ENCODE results near the gene EFR3B. TPM values are rescaled to one million over a fixed set of nuclear protein-coding genes. Genes with fewer than 3 reads are reported as not detected.
"Not testable (repeated sequence)": the region's sequence is repeated elsewhere in the genome, so short reads cannot be mapped to it uniquely, and the experiment has no call there.

Gene EFR3B
- total RNA-seq, 2 experiments from 2014 or later: 0.16 to 0.23 TPM

DNA sequence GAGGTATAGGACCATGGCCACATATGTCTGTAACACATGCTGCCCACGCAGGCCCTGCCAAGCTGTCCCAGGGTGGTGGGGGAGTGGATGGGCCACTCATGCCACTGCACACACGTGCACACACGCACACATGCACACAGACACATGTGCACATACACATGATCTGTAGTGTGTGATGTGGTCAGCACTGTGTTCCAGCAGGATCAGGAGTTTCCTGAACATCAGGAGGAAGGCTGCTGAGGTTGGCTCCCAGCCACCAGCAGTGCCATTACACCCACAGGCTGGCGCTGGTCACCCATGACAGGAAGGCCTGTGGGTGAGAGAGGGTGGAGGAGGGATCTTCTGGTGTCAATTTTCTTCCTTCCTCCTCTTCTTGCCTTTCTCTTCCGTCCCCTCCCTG lies 81.8 kb downstream of the EFR3B start:
- TF ChIP-seq, protein P1, sequence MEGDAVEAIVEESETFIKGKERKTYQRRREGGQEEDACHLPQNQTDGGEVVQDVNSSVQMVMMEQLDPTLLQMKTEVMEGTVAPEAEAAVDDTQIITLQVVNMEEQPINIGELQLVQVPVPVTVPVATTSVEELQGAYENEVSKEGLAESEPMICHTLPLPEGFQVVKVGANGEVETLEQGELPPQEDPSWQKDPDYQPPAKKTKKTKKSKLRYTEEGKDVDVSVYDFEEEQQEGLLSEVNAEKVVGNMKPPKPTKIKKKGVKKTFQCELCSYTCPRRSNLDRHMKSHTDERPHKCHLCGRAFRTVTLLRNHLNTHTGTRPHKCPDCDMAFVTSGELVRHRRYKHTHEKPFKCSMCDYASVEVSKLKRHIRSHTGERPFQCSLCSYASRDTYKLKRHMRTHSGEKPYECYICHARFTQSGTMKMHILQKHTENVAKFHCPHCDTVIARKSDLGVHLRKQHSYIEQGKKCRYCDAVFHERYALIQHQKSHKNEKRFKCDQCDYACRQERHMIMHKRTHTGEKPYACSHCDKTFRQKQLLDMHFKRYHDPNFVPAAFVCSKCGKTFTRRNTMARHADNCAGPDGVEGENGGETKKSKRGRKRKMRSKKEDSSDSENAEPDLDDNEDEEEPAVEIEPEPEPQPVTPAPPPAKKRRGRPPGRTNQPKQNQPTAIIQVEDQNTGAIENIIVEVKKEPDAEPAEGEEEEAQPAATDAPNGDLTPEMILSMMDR (IDR thresholded peaks at IDR 0.05): no peak
- H3K4me3 Mint-ChIP-seq: no peak overlapping the region
- POLR2A ChIA-PET: no interaction called here
- no peaks in the 10 kb centered on the region for H3K36me3 Mint-ChIP-seq (ENCODE audit: low read depth)
- no peak for ATAC-seq
- H3K4me1 Mint-ChIP-seq (ENCODE audit: low read depth): no peaks in the 10 kb centered on the region
- peaks cover 4% of the 10 kb centered on the region for H3K27me3 Mint-ChIP-seq
- CTCF ChIA-PET: interaction anchor here (1.2 kb wide), 1 partner anchor 148 kb away, joined by 5 read pairs; no protein-coding TSS in a partner anchor
- no peak overlapping the region for H3K27ac Mint-ChIP-seq
- intact Hi-C loops (cut with micrococcal nuclease): no loop called here
- DNase-seq: no peak
- H3K9me3 Mint-ChIP-seq: no peaks in the 10 kb centered on the region

DNA sequence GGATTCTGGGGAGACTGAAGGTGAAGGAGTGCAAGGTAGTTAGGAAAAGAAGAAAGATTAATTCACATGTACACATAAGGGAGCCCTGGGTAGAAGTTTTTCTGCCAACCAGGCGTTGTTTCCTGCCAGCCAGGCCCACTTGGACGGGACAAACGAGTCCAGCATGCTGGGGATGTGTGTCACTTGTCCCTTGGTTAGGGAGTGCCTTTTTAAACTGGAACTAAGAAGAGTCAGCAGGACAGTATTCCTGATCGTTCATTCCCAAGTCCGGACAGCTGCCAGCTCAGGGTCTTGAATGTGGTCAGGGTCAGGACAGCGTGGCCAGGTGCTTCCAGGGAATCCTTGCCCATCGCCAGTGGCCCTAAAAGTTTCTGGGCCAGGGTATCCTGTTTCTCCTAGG lies 83.3 kb downstream of the EFR3B start:
- no peak overlapping the region for H3K27ac Mint-ChIP-seq
- POLR2A ChIA-PET: interaction anchor here (1.5 kb wide), 1 partner anchor 29 kb away, joined by 4 read pairs; no protein-coding TSS in a partner anchor
- no peaks in the 10 kb centered on the region for H3K36me3 Mint-ChIP-seq (ENCODE audit: low read depth)
- H3K27me3 Mint-ChIP-seq: peaks cover 6% of the 10 kb centered on the region
- no peak overlapping the region for H3K4me3 Mint-ChIP-seq
- TF ChIP-seq, protein P1 (IDR thresholded peaks at IDR 0.05): no peak
- CTCF ChIA-PET: interaction anchor here (1.4 kb wide), 2 partner anchors 150 to 715 kb away, joined by 4 to 8 read pairs; no protein-coding TSS in a partner anchor
- H3K4me1 Mint-ChIP-seq (ENCODE audit: low read depth): peaks cover 3% of the 10 kb centered on the region
- intact Hi-C loops (cut with micrococcal nuclease): no loop called here
- ATAC-seq (no peak), DNase-seq (no peak)
- H3K9me3 Mint-ChIP-seq: no peaks in the 10 kb centered on the region

DNA sequence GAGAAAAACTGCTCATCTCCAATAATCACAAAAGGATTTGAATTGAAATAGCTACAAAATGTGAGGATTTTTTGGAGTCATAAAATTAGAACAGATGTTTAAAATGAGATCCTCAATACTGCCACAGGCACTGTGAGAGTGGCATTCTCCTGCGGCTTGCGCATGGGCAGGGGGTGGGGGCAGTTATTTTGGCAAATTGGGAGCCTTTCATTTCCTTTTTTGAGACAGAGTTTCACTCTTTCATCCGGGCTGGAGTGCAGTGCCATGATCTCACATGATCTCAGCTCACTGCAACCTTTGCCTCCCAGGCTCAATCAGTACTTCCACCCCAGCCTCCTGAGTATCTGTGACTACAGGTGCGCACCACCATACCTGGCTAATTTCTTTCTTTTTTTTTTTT lies 84.1 kb downstream of the EFR3B start:
- H3K9me3 Mint-ChIP-seq: no peaks in the 10 kb centered on the region
- H3K4me1 Mint-ChIP-seq (ENCODE audit: low read depth): peaks cover 3% of the 10 kb centered on the region
- ATAC-seq (no peak), DNase-seq (no peak)
- no peak overlapping the region for H3K27ac Mint-ChIP-seq
- no peak overlapping the region for H3K4me3 Mint-ChIP-seq
- POLR2A ChIA-PET: interaction anchor here (1.5 kb wide), 1 partner anchor 29 kb away, joined by 4 read pairs; no protein-coding TSS in a partner anchor
- TF ChIP-seq, protein P1 (IDR thresholded peaks at IDR 0.05): no peak
- no peaks in the 10 kb centered on the region for H3K36me3 Mint-ChIP-seq (ENCODE audit: low read depth)
- intact Hi-C loops (cut with micrococcal nuclease): no loop called here
- CTCF ChIA-PET: interaction anchor here (1.4 kb wide), 2 partner anchors 150 to 716 kb away, joined by 4 to 8 read pairs; no protein-coding TSS in a partner anchor
- peaks cover 11% of the 10 kb centered on the region for H3K27me3 Mint-ChIP-seq

DNA sequence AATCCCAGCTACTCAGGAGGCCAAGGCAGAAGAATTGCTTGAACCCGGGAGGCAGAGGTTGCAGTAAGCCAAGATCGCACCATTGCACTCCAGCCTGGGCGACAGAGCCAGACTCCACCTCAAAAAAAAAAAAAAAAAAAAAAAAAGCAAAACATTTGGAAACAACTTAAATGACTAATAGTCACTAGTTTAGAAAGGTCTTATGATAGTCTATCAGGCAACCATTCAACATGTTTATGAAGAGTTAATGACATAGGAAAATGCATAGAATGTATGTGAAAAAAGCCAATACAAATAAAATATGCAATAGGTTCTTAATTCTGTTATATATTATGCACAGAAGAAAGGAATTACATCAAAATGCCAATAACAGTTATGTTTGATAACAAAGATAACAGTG lies 85.2 kb downstream of the EFR3B start:
- not testable (repeated sequence) for ATAC-seq
- CTCF ChIA-PET: interaction anchor here (3.0 to 8.1 kb wide), 2 partner anchors 12 to 151 kb away, joined by 13 to 183 read pairs; no protein-coding TSS in a partner anchor

GRCh38 chr2:25127646-25128045 lies 85.8 kb downstream of the EFR3B start:
- intact Hi-C loops (cut with micrococcal nuclease): no loop called here
- no peak for DNase-seq
- ATAC-seq: no peak
- H3K27ac Mint-ChIP-seq: no peak overlapping the region
- no peaks in the 10 kb centered on the region for H3K9me3 Mint-ChIP-seq
- no peak overlapping the region for H3K4me3 Mint-ChIP-seq
- peaks cover 3% of the 10 kb centered on the region for H3K4me1 Mint-ChIP-seq (ENCODE audit: low read depth)
- TF ChIP-seq, protein P1 (IDR thresholded peaks at IDR 0.05): no peak
- H3K36me3 Mint-ChIP-seq (ENCODE audit: low read depth): no peaks in the 10 kb centered on the region
- H3K27me3 Mint-ChIP-seq: peaks cover 18% of the 10 kb centered on the region
- CTCF ChIA-PET: interaction anchor here (0.8 to 8.1 kb wide), 8 partner anchors 11 to 152 kb away, joined by 3 to 183 read pairs (median 6); no protein-coding TSS in a partner anchor
- POLR2A ChIA-PET: interaction anchor here (0.7 kb wide), 1 partner anchor 152 kb away, joined by 6 read pairs; no protein-coding TSS in a partner anchor

More for the DNA sequence above, 85.2 kb downstream of the EFR3B start:
- H3K27me3 Mint-ChIP-seq: peaks cover 18% of the 10 kb centered on the region
- intact Hi-C loops (cut with micrococcal nuclease); H3K4me3 Mint-ChIP-seq; H3K36me3 Mint-ChIP-seq (ENCODE audit: low read depth); H3K4me1 Mint-ChIP-seq (ENCODE audit: low read depth); H3K27ac Mint-ChIP-seq; POLR2A ChIA-PET; H3K9me3 Mint-ChIP-seq; DNase-seq: not testable (repeated sequence)

Data from activated CD8-positive, alpha-beta T cell treated with anti-CD3 and anti-CD28 coated beads for 36 hours (primary cell).